Measurements from ENCODE around the gene ZFPM1.

The ZFPM1 gene

GRCh38 chr16:88445583-88445960 is 7.5 kb upstream of the ZFPM1 start:
- TF ChIP-seq SUZ12 (IDR thresholded peaks at IDR 0.05; ENCODE audit: extremely low read depth, insufficient read depth, insufficient read length) (no peak), ZNF274 (IDR thresholded peaks at IDR 0.05; ENCODE audit: low read depth, low read length) (no peak)
- Histone ChIP-seq H3K36me3 (ENCODE audit: insufficient read depth, insufficient read length, low read length) (no peaks in the 10 kb centered on the region), H3K4me3 (ENCODE audit: insufficient read length, low read depth) (no peak overlapping the region), H3K27me3 (ENCODE audit: insufficient read depth, insufficient read length) (peaks cover 45% of the 10 kb centered on the region), H3K9ac (ENCODE audit: insufficient read length, low read depth) (no peak overlapping the region), H3K9me3 (ENCODE audit: insufficient read depth, low read length) (no peaks in the 10 kb centered on the region), H3K4me1 (ENCODE audit: insufficient read depth, insufficient read length) (peaks cover 26% of the 10 kb centered on the region)
- no peak for DNase-seq (ENCODE audit: low read depth, low spot score)

DNA sequence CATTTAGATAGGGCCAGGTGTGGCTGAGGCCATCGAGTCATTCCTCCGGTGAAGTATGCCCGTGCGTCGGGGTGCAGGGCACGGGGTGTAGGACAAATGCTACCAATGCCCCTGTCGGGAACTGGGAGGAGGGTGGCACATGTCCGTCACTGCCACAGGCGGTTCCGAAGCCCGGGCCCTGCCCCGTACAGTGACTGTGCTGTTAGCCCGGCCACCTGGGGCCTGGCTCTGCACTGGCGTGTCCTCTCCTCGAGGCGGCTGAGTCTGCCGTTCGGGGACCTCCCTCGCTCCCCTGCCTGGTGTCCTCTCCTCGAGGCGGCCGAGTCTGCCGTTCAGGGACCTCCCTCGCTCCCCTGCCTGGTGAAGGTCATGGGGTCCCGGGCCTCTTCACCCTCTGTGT is 7.0 kb upstream of the ZFPM1 start:
- Histone ChIP-seq H3K27me3 (ENCODE audit: insufficient read depth, insufficient read length) (peaks cover 50% of the 10 kb centered on the region), H3K36me3 (ENCODE audit: insufficient read depth, insufficient read length, low read length) (no peaks in the 10 kb centered on the region), H3K9ac (ENCODE audit: insufficient read length, low read depth) (no peak overlapping the region), H3K4me1 (ENCODE audit: insufficient read depth, insufficient read length) (peaks cover 26% of the 10 kb centered on the region), H3K9me3 (ENCODE audit: insufficient read depth, low read length) (no peaks in the 10 kb centered on the region), H3K4me3 (ENCODE audit: insufficient read length, low read depth) (no peak overlapping the region)
- TF ChIP-seq SUZ12 (IDR thresholded peaks at IDR 0.05; ENCODE audit: extremely low read depth, insufficient read depth, insufficient read length), result no peak
- no peak for TF ChIP-seq YY1 (IDR thresholded peaks at IDR 0.05; ENCODE audit: insufficient read depth, insufficient read length)
- no peak for TF ChIP-seq ZNF274 (IDR thresholded peaks at IDR 0.05; ENCODE audit: low read depth, low read length)
- no peak for DNase-seq (ENCODE audit: low read depth, low spot score)

DNA sequence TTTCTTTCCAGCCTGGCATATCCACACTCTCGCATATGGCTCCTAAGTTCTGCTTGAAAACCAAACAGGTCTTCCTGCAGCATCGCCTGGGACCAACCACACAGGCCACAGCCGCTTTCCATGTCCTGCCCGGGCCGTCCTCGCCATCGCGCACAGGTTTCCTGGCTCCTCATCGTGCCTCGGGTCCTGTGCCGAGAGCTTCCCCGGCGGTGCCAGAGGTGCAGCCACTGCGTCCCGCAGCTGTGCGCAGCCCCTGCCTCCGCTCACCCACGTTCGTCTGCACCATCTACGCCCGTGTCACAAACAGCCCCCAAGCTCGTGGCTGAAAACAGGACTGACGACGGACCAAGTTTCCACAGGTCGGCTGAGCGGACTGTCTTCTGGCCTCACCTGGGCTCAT is 6.3 kb upstream of the ZFPM1 start:
- Histone ChIP-seq H3K4me3 (ENCODE audit: insufficient read length, low read depth) (no peak overlapping the region), H3K27me3 (ENCODE audit: insufficient read depth, insufficient read length) (peaks cover 56% of the 10 kb centered on the region), H3K36me3 (ENCODE audit: insufficient read depth, insufficient read length, low read length) (no peaks in the 10 kb centered on the region), H3K9me3 (ENCODE audit: insufficient read depth, low read length) (no peaks in the 10 kb centered on the region), H3K9ac (ENCODE audit: insufficient read length, low read depth) (no peak overlapping the region), H3K4me1 (ENCODE audit: insufficient read depth, insufficient read length) (peaks cover 28% of the 10 kb centered on the region)
- TF ChIP-seq SUZ12 (IDR thresholded peaks at IDR 0.05; ENCODE audit: extremely low read depth, insufficient read depth, insufficient read length) (no peak), ZNF274 (IDR thresholded peaks at IDR 0.05; ENCODE audit: low read depth, low read length) (no peak), YY1 (IDR thresholded peaks at IDR 0.05; ENCODE audit: insufficient read depth, insufficient read length) (no peak)
- no peak for DNase-seq (ENCODE audit: low read depth, low spot score)

DNA sequence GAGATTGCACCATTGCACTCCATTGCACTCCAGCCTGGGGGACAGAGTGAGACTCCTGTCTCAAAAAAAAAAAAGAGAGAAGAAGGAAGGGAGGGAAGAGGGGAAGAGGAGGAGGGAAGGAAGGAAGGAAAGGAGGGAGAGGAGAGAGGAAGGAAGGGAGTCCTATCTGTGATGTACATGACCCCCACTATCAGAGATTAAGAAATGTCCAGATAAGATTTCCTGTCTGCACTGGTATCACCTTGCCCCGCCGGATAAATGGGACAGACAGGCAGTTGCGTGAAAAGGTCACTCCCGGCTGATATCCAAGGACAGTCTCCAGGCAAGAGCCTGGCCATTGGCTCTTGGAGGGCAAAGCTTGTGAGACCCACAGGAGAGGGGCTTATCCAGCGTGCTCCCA is 5.2 kb upstream of the ZFPM1 start:
- Histone ChIP-seq H3K4me3 (ENCODE audit: insufficient read length, low read depth) (no peak overlapping the region), H3K9me3 (ENCODE audit: insufficient read depth, low read length) (no peaks in the 10 kb centered on the region; the same call in 1 of the 2 replicates), H3K4me1 (ENCODE audit: insufficient read depth, insufficient read length) (peaks cover 26% of the 10 kb centered on the region), H3K36me3 (ENCODE audit: insufficient read depth, insufficient read length, low read length) (no peaks in the 10 kb centered on the region), H3K27me3 (ENCODE audit: insufficient read depth, insufficient read length) (peaks cover 66% of the 10 kb centered on the region), H3K9ac (ENCODE audit: insufficient read length, low read depth) (no peak overlapping the region)
- TF ChIP-seq SUZ12 (IDR thresholded peaks at IDR 0.05; ENCODE audit: extremely low read depth, insufficient read depth, insufficient read length), result no peak
- TF ChIP-seq YY1 (IDR thresholded peaks at IDR 0.05; ENCODE audit: insufficient read depth, insufficient read length), result no peak
- no peak for TF ChIP-seq ZNF274 (IDR thresholded peaks at IDR 0.05; ENCODE audit: low read depth, low read length)
- no peak for DNase-seq (ENCODE audit: low read depth, low spot score)

- H3K4me3 ChIP-seq (ENCODE audit: insufficient read length, low read depth), result no peak overlapping the region
- H3K9me3 ChIP-seq (ENCODE audit: insufficient read depth, low read length), result no peaks in the 10 kb centered on the region; the same call in 1 of the 2 replicates
- H3K4me1 ChIP-seq (ENCODE audit: insufficient read depth, insufficient read length), result peaks cover 20% of the 10 kb centered on the region
- H3K36me3 ChIP-seq (ENCODE audit: insufficient read depth, insufficient read length, low read length), result no peaks in the 10 kb centered on the region
- H3K27me3 ChIP-seq (ENCODE audit: insufficient read depth, insufficient read length), result peaks cover 64% of the 10 kb centered on the region
- H3K9ac ChIP-seq (ENCODE audit: insufficient read length, low read depth), result peak overlapping the region; percentile 33
- TF ChIP-seq YY1 (IDR thresholded peaks at IDR 0.05; ENCODE audit: insufficient read depth, insufficient read length), result no peak
- TF ChIP-seq ZNF274 (IDR thresholded peaks at IDR 0.05; ENCODE audit: low read depth, low read length), result no peak
- no peak for TF ChIP-seq SUZ12 (IDR thresholded peaks at IDR 0.05; ENCODE audit: extremely low read depth, insufficient read depth, insufficient read length)
- no peak for DNase-seq (ENCODE audit: low read depth, low spot score)
Observed at GRCh38 chr16:88448461-88449266, 4.4 kb upstream of the ZFPM1 start.

GRCh38 chr16:88449267-88449561 is 3.9 kb upstream of the ZFPM1 start:
- TF ChIP-seq SUZ12 (IDR thresholded peaks at IDR 0.05; ENCODE audit: extremely low read depth, insufficient read depth, insufficient read length) (no peak), YY1 (IDR thresholded peaks at IDR 0.05; ENCODE audit: insufficient read depth, insufficient read length) (no peak), ZNF274 (IDR thresholded peaks at IDR 0.05; ENCODE audit: low read depth, low read length) (no peak)
- H3K9me3 ChIP-seq (ENCODE audit: insufficient read depth, low read length), result no peaks in the 10 kb centered on the region; the same call in 1 of the 2 replicates
- H3K27me3 ChIP-seq (ENCODE audit: insufficient read depth, insufficient read length), result peaks cover 65% of the 10 kb centered on the region
- peak overlapping the region; percentile 33 for H3K9ac ChIP-seq (ENCODE audit: insufficient read length, low read depth)
- no peak overlapping the region for H3K4me3 ChIP-seq (ENCODE audit: insufficient read length, low read depth)
- H3K36me3 ChIP-seq (ENCODE audit: insufficient read depth, insufficient read length, low read length), result no peaks in the 10 kb centered on the region
- peaks cover 22% of the 10 kb centered on the region for H3K4me1 ChIP-seq (ENCODE audit: insufficient read depth, insufficient read length)
- no peak for DNase-seq (ENCODE audit: low read depth, low spot score)

GRCh38 chr16:88451586-88452481 is 1.2 kb upstream of the ZFPM1 start:
- Histone ChIP-seq H3K4me3 (ENCODE audit: insufficient read length, low read depth) (peak overlapping the region; percentile 32), H3K9ac (ENCODE audit: insufficient read length, low read depth) (no peak overlapping the region), H3K27me3 (ENCODE audit: insufficient read depth, insufficient read length) (peaks cover 79% of the 10 kb centered on the region), H3K36me3 (ENCODE audit: insufficient read depth, insufficient read length, low read length) (no peaks in the 10 kb centered on the region), H3K4me1 (ENCODE audit: insufficient read depth, insufficient read length) (peaks cover 33% of the 10 kb centered on the region), H3K9me3 (ENCODE audit: insufficient read depth, low read length) (no peaks in the 10 kb centered on the region; the same call in 1 of the 2 replicates)
- DNase-seq (ENCODE audit: low read depth, low spot score), result no peak
- TF ChIP-seq ZNF274 (IDR thresholded peaks at IDR 0.05; ENCODE audit: low read depth, low read length), result no peak
